Activated CD4-positive, alpha-beta T cell treated with anti-CD3 and anti-CD28 coated beads for 1 hour (primary cell): Measurements from ENCODE around the gene SCO2.
"Not testable (repeated sequence)": the region's sequence is repeated elsewhere in the genome, so short reads cannot be mapped to it uniquely, and the experiment has no call there.

Experiments used
- DNase-seq: peaks from one replicate; pipeline ENCODE4 v3.0.0-alpha.2; 2020

SCO2 gene

GRCh38 chr22:50530877-50531545 lies 5.6 kb upstream of the SCO2 start:
- peak; percentile 81 for DNase-seq

DNA sequence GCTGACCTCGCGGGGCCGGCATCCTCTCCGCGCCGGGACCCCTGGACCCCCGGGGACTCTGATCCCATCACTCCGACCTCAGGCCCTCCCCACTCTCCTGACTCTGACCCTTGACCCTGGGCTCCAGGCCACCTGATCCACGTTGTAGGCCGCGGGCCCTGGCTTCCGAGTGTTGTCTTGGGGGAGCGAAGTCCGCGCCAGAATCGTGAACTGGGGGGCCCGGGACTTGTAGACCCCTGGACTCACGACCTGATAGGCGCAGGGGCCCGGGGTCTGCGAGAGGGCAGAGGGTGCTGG lies 5.1 kb upstream of the SCO2 start:
- no peak for DNase-seq

- peak; percentile 69 for DNase-seq
Measured at GRCh38 chr22:50529897-50530579, 4.6 kb upstream of the SCO2 start, which contains the start of gene TYMP. Gene TYMP, minus strand, starts transcription at chr22:50530012. Its CDS starts 303 bp downstream, at chr22:50529709.

DNA sequence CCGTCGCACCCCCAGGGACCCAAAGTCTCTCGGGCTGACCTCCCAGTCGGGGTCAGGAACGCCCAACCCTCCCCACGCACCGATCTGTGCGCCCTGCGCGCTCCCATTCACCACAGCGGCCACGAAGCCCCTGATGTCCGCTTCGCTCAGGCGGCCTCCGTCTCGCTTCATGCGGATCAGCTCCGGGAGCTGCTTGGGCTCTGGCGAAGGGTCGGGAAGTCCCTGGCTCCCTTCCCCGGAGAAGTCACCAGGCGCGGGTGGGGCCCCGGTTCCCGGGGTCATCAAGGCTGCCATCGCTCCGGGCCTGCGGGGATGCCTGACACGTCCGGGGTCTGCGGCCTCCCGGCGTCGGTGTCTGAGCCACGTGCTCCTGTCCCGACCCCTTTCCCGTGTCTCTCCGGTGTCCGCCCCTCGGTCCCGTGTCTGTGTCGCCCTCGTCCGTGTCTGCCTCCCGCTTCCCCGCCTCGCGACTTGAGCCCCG lies 4.1 kb upstream of the SCO2 start:
- no peak for DNase-seq

DNA sequence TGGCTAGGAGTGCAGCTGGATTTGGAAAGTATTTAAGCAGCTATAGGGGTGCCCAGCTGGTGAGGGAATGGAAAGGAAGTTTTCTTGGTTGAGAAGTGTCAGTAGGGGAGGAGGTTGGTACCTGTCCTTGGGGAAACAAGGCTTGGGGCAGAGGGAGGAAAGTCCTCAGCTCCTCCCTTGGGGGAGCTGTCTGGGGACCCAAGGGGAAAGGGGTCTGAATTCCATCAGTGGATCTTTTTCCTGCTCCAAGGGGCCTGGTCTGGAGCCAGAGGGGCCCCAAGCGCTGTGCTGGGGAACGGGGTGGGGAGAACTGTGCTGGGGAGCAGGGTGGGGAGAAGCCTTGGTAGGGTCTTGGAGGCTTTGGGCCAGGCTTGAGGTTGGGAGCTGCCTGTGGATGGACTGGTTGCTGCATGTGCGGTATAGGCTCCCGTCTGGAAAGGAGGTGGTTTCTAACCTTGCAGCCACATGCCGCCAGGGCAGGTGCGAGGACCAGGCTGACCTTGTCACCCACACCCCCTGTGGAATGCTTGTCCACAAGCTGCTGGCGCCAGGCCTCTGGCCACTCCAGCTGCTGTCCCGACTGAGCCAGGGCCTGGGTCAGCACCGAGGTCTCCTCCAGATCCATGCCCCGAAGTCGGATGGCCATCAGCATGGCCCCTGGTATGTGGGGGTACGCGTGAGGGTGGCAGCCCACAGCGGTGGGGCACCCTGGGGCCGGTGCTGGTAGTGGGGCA lies 3.5 kb upstream of the SCO2 start:
- DNase-seq, result no peak

GRCh38 chr22:50527921-50528681 lies 2.7 kb upstream of the SCO2 start:
- no peak for DNase-seq

DNA sequence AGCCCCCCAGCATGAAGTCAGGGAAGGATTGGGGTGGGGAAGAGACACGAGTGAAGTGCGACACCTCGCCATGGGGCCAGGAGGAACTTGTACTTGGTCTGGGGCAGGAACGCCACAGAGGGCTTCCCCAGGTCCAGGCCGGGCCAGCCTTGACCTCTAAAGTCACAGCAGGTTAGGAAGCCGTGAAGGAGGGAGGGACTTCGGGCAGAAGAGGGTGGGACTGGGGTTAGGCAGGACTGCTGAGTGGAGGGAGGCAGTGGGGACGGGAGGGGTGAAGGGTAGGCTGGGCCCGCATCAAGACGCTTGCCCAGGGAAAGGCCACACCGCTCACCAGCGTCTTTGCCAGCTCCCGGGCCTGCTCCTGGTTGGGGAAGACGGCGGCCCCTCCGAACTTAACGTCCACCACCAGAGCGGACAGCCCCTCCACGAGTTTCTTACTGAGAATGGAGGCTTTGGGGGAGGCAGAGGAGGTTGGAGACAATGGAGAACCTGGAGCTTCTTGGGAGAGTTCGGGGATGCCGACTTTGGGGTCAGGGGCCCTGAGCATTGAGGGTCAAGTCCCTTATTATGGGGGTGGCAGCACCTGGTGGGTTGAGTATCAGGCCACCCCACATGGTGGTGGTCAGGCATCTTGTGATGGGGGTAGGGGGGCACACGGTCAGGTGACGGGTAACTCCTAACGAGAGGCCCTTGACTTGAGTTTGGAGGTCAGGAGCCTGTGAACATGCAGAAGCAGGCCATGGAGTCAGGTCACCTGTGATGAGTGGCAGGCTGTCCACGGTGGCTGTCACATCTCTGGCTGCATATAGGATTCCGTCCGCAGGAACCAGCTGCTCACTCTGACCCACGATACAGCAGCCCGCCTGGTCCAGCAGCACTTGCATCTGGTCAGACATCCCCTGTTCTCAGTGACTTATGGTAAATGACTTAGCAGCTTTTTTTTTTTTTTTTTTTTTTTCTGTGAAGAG lies 1.7 kb upstream of the SCO2 start:
- DNase-seq, result no peak

DNA sequence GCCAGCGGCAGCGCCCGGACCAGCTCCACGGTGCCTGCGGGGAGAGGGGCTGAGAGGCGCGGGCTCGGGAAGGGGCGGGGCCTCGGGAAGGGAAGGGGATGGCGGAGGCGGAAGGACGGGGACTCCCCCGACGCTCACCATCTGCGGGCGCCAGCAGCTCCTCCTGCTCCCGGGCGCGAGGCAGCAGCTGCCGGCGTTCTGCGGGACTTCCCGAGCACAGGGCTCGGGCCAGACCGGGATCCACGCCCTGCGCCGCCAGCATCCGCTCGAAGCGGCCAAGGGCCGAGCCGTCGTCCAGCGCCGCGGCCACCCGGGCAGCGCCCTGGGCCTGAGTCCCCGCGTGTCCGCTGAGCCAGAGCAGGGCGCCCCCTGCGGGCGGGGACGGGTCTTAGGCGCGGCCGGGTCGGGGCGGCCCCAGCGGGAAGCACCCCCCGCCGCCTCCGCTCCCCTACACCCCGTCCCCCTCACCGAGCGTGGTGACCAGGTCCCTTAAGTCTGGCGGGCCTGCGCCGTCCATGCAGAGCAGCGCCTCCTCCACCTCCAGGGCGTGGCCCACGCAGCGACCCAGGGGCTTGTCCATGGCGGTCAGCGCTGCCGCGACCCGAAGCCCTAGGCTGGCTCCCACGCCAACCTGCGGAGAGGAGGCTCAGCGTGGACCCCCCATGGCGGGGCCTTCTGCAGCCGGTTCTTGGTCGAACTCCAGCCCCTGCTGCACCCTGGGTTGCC lies 873 bp upstream of the SCO2 start:
- peak; percentile 75 for DNase-seq

DNA sequence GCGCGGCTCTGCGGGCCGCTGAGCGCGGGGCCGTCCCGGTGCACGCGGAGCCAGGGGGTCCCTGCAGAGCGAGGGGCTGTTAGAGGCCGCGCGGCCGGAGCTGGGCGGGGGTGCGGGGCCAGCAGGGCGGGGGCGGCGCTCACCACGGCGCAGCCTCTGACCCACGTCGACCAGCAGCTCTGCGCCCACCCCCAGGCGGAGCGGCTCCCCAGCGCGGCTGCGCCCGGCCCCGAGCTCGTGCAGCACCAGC lies 385 bp upstream of the SCO2 start:
- no peak for DNase-seq

- no peak for DNase-seq
Measured at GRCh38 chr22:50524676-50525103, 708 bp downstream of the SCO2 start.

DNA sequence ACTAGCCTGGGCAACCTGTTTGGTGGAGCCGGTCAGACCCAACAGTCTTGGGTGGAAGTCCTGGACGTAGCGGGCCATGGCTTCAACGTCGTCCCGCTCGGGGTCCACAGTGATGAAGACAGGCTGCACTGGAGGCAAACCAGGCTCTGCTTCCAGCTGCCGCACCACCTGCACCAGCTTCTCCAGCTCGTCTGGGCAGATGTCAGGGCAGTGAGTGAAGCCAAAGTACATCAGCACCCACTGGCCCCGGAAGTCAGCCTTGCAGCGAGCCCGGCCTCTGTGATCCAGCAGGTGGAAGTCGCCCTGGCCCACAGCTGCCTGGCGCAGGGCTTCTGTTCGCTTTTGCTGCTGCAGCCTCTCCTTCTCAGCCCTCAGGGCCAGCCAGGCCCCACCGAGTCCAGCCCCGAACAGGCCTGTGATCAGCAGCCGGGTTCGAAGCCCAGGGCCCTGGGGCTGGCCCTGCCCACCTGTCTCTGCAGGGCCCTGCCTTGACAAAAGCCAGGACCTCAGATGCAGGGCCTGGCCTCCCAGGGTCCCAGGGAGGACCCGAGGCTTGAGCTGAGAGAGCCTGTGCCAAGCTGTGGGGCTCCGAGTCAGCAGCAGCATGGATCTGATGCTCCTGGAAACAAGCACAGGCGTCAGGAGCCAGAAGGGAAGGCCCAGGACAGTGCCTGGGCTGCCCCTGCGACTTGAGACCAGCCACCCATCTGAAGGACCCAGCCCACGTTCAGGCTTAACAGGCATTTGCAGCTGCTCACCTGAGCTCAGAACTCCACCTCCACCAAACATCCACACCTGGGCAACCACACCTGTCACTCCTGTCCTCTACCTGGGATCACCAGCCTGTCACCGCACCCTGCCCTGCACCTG lies 1.4 kb downstream of the SCO2 start:
- no peak for DNase-seq

- no peak for DNase-seq
Measured at GRCh38 chr22:50523458-50523805, 2.0 kb downstream of the SCO2 start.

DNA sequence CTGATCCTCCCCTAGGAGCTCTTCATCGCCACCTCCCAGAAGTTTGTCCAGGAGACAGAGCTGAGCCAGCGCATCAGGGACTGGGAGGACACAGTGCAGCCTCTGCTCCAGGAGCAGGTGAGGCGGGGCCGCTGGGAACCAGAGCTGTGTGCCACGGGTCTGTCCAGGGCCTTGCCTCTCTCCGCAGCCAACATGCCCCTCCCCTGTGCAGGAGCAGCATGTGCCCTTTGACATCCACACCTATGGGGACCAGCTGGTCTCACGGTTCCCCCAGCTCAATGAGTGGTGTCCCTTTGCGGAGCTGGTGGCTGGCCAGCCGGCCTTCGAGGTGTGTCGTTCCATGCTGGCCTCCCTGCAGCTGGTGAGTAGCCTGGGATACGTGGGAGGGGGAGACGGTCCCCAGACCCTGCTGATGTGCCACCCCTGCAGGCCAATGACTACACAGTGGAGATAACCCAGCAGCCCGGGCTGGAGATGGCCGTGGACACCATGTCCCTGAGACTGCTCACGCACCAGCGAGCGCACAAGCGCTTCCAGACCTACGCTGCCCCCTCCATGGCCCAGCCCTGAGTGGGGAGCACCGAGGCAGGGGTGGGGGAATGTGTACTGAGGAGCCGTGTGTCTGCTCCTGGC lies 2.5 kb downstream of the SCO2 start:
- no peak for DNase-seq

- DNase-seq, result no peak
Measured at GRCh38 chr22:50522208-50522805, 3.1 kb downstream of the SCO2 start.

DNA sequence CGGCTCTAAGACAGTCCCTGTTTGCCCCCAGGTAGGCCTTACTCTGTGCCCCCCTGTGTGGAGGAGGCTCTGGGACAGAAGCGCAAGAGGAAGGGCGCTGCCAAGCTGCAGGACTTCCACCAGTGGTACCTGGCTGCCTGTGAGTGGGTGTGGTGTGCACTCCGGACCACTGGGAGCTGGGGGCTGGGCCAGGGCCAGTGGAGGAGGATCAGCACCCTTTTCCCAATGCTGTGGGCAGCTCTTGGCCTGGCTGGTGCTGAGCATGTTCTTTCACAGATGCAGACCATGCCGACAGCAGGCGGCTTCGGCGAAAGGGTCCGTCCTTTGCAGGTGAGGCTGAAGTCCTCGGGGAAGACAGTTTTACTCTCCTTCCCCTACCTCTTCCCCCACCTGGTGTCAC lies 3.7 kb downstream of the SCO2 start:
- no peak for DNase-seq

DNA sequence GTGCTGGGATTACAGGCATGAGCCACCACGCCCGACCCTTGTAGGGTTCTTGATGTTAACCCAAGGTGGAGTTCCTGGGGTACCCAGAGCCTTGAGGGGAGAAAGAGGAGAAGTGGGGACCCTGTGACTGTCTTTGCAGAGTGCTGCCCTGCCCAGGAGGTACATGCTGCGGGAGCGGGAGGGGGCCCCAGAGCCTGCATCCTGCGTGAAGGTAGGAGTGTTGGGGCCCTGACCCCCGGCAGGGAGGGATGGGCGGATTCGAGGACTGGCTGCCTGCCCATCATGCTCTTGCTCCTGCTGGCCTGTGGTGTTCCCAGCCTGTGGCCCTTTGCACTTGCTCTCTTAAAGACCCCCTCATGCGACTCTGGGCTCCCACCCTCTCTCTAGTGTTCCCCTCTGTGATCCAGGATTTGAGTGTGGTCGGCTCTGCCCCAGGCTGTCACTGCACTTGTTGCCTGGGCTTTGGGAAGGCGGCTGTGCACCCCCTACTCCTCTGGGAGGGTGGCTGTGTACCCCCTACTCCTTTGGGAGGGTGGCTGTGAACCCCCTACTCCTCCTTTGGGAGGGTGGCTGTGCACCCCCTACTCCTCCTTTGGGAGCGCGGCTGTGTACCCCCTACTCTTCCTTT lies 4.5 kb downstream of the SCO2 start:
- no peak for DNase-seq

DNA sequence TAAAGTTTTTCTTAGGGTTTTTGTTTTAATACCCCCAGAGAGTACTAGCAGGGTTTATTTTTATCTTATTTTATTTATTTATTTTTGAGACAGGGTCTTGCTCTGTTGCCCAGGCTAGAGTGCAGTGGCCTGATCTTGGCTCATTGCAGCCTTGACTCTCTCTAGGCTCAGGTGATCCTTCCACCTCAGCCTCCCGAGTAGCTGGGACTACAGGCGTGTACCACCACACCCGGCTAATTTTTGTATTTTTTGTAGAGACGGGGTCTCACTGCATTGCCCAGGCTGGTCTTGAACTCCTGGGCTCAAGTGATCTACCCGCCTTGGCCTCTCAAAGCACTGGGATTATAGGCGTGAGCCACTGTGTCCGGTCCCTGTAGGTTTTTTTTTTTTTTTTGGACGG lies 5.2 kb downstream of the SCO2 start:
- DNase-seq, result not testable (repeated sequence)

DNA sequence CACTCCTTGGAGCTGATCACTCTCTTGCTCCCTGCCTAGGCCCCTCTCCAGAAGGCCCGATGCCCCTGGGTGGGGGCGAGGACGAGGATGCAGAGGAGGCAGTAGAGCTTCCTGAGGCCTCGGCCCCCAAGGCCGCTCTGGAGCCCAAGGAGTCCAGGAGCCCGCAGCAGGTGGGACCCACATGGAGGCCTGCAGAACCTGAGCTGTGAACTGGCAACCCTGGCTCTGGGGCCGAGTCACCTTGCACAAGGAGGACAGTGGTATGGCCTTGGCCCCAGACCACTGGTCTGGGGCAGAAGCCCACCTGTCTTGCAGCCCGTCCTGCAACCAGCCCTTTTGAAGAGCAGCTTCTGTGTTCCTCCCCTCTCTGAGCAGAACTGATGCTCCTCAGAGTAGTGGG lies 6.2 kb downstream of the SCO2 start:
- DNase-seq, result no peak

DNA sequence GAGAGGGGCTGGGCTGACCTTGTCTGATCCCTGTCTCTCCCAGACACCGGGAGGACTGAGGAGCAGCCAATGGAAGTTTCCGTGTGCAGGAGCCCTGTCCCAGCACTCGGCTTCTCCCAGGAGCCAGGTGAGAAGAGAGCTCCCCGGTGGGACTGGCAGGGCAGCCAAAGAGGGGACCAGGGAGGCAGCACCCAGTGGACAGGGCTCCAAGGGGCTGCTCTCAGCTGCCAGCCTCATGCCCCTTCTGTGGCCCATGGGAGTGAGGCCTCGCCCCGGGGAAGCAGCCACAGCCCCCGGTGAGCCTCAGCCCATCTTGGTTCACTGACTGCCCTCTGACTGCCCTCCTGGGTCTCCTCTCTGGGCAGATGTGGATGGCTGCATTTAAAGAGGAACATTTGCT lies 6.8 kb downstream of the SCO2 start:
- no peak for DNase-seq
